HG03571 (cell line): ENCODE results near the gene MAGED2.
"Not testable (repeated sequence)": the region's sequence is repeated elsewhere in the genome, so short reads cannot be mapped to it uniquely, and the experiment has no call there.

ENCODE experiments used
- ATAC-seq: cut with Tn5 transposase; IDR thresholded peaks from one replicate; pipeline ENCODE4 v1.9.1; 2021; ENCODE audit not compliant: unreplicated experiment

Gene MAGED2

GRCh38 chrX:54818221-54818620 is 10.7 kb downstream of the MAGED2 start:
- no peak for ATAC-seq

GRCh38 chrX:54819201-54819600 is 11.7 kb downstream of the MAGED2 start:
- ATAC-seq = no peak

- no peak for ATAC-seq
These were observed 13.2 kb downstream of the MAGED2 start for GRCh38 chrX:54820737-54821136.

- ATAC-seq = no peak
These were observed 13.8 kb downstream of the MAGED2 start for GRCh38 chrX:54821310-54821709.

GRCh38 chrX:54824195-54824594 is 16.6 kb downstream of the MAGED2 start:
- ATAC-seq = no peak

- no peak for ATAC-seq
These were observed 17.2 kb downstream of the MAGED2 start for GRCh38 chrX:54824722-54825121.

- ATAC-seq = no peak
These were observed 18.3 kb downstream of the MAGED2 start for GRCh38 chrX:54825716-54826438.

- no peak for ATAC-seq
These were observed 19.1 kb downstream of the MAGED2 start for GRCh38 chrX:54826598-54826997.

- ATAC-seq = no peak
These were observed 31.0 kb downstream of the MAGED2 start for GRCh38 chrX:54838583-54838982.

GRCh38 chrX:54841184-54841874 is 33.8 kb downstream of the MAGED2 start:
- ATAC-seq = not testable (repeated sequence)

- no peak for ATAC-seq
These were observed 35.1 kb downstream of the MAGED2 start for GRCh38 chrX:54842607-54843006.

- no peak for ATAC-seq
These were observed 35.5 kb downstream of the MAGED2 start for GRCh38 chrX:54843050-54843449.

GRCh38 chrX:54847700-54848099 is 40.2 kb downstream of the MAGED2 start:
- ATAC-seq = not testable (repeated sequence)

- ATAC-seq = no peak
These were observed 57.7 kb downstream of the MAGED2 start for GRCh38 chrX:54865208-54865607.
